Neural cell (in vitro differentiated cells): ENCODE results near the gene UBXN6.

Experiments used
- CTCF ChIP-seq: fragments of 450-650 bp; IDR thresholded peaks from 2 replicates; pipeline ENCODE4 v1.5.1; 2014; ENCODE audit warnings: antibody characterized with exemption, mild to moderate bottlenecking, moderate library complexity; ENCODE audit not compliant: poor library complexity, severe bottlenecking
- EP300 ChIP-seq: fragments of 450-650 bp; conservative IDR thresholded peaks from 2 replicates; pipeline ENCODE4 v1.6.1; 2014; ENCODE audit warnings: antibody characterized with exemption, mild to moderate bottlenecking, moderate library complexity; ENCODE audit not compliant: poor library complexity, severe bottlenecking
- EZH2 ChIP-seq: fragments of 200-600, 300-800 bp; shearing (Covaris generic), sonication (generic); IDR thresholded peaks from 2 replicates; pipeline ENCODE4 v1.6.1; 2014; ENCODE audit warnings: antibody characterized with exemption, low read length, borderline replicate concordance, mild to moderate bottlenecking; ENCODE audit not compliant: insufficient read depth, poor library complexity, severe bottlenecking
- TAF1 ChIP-seq: IDR thresholded peaks from 2 replicates; pipeline ENCODE4 v1.6.1; 2012; ENCODE audit warnings: low read depth
- TF ChIP-seq, protein P1 (sequence below): IDR thresholded peaks from 2 replicates; pipeline ENCODE4 v1.6.1; 2012; ENCODE audit warnings: borderline replicate concordance

DNA sequence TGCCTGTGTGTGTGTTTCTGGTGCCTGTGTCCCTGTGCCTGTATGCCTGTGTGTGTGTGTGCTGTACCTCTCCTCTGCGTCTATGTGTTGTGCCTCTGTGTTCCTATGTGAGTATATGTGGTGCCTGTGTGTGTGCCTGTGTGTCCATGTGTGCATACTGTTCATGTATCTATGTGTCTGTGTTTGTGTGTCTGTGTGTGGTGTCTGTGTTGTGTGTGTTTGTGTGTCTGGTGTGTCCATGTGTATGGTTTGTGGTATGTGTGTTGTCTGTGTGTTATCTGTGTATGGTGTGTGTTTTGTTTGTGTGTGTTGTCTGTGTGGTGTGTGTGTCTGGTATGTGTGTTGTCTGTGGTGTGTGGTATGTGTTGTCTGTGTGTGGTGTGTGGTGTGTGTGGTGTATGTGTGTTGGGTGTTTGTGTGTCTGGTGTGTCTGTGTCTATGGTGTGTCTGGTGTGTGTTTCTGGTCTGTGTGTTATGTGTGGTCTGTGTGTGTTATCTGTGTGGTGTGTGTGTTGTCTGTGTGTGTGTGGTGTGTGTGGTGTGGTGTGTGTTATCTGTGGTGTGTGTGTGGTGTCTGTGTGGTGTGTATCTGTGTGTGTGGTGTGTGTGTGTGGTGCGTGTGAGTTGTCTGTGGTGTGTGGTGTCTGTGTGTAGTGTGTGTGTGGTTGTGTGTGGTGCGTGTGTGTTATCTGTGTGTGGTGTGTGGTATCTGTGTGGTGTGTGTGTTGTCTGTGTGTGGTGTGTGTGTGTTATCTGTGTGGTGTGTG, 34.9 kb upstream of the UBXN6 start:
- no peak for TF ChIP-seq CTCF
- no peak for TF ChIP-seq EZH2
- no peak for TF ChIP-seq TAF1
- TF ChIP-seq EP300 = no peak
- TF ChIP-seq, protein P1, sequence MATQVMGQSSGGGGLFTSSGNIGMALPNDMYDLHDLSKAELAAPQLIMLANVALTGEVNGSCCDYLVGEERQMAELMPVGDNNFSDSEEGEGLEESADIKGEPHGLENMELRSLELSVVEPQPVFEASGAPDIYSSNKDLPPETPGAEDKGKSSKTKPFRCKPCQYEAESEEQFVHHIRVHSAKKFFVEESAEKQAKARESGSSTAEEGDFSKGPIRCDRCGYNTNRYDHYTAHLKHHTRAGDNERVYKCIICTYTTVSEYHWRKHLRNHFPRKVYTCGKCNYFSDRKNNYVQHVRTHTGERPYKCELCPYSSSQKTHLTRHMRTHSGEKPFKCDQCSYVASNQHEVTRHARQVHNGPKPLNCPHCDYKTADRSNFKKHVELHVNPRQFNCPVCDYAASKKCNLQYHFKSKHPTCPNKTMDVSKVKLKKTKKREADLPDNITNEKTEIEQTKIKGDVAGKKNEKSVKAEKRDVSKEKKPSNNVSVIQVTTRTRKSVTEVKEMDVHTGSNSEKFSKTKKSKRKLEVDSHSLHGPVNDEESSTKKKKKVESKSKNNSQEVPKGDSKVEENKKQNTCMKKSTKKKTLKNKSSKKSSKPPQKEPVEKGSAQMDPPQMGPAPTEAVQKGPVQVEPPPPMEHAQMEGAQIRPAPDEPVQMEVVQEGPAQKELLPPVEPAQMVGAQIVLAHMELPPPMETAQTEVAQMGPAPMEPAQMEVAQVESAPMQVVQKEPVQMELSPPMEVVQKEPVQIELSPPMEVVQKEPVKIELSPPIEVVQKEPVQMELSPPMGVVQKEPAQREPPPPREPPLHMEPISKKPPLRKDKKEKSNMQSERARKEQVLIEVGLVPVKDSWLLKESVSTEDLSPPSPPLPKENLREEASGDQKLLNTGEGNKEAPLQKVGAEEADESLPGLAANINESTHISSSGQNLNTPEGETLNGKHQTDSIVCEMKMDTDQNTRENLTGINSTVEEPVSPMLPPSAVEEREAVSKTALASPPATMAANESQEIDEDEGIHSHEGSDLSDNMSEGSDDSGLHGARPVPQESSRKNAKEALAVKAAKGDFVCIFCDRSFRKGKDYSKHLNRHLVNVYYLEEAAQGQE = no peak
